Astrocyte (in vitro differentiated cells and primary cell): ENCODE data around the gene MGAM2.

Experiments
- CTCF ChIP-seq: IDR thresholded peaks from 2 replicates; pipeline ENCODE4 v1.5.1; 2011; ENCODE audit warnings: low read depth, mild to moderate bottlenecking, inconsistent platforms, low read length, moderate library complexity; ENCODE audit not compliant: insufficient read depth
- EZH2 ChIP-seq: IDR thresholded peaks from 2 replicates; pipeline ENCODE4 v1.6.1; 2012; ENCODE audit warnings: mild to moderate bottlenecking, low read length, inconsistent platforms; ENCODE audit not compliant: insufficient read depth

- TF ChIP-seq CTCF = no peak
- TF ChIP-seq EZH2 = no peak
Measured at GRCh38 chr7:142249918-142250317, 138.4 kb downstream of the MGAM2 start.
